Upper lobe of right lung (tissue), 1 donor: ENCODE measurements around the gene PCK1. TPM values are rescaled to one million over a fixed set of nuclear protein-coding genes. Genes with fewer than 3 reads are reported as not detected.

ENCODE experiments used
- ATAC-seq: fragments of 200-7000 bp; cut with Tn5 transposase; one replicate; pipeline ENCODE4 v1.9.1; 2020; ENCODE audit warnings: mild to moderate bottlenecking, moderate library complexity
- DNase-seq: peaks from one replicate; pipeline ENCODE4 v3.0.0-alpha.2; 2020
- H3K27ac ChIP-seq: fragments of 200-600 bp; one replicate; pipeline ENCODE4 v1.8.0; 2022
- H3K27me3 ChIP-seq: fragments of 200-600 bp; one replicate; pipeline ENCODE4 v1.8.0; 2022; ENCODE audit warnings: mild to moderate bottlenecking
- H3K36me3 ChIP-seq: fragments of 200-600 bp; one replicate; pipeline ENCODE4 v1.8.0; 2022
- H3K4me1 ChIP-seq: fragments of 200-600 bp; one replicate; pipeline ENCODE4 v1.8.0; 2022
- H3K4me3 ChIP-seq: fragments of 200-600 bp; one replicate; pipeline ENCODE4 v1.8.0; 2022; ENCODE audit warnings: mild to moderate bottlenecking
- H3K9me3 ChIP-seq: fragments of 200-600 bp; one replicate; pipeline ENCODE4 v1.8.0; 2022
- CTCF ChIP-seq: fragments of 200-600 bp; IDR thresholded peaks from one replicate; pipeline ENCODE4 v1.8.0; 2022; ENCODE audit warnings: antibody characterized with exemption
- intact Hi-C: fragments of 100-400 bp; cut with DNase I; formaldehyde crosslinking; loops from one replicate; pipeline ENCODE4 v1.11.0; 2022
- total RNA-seq: library from RNA; stranded (reverse); fragmentation: NEBNext Ultra II Directional; extraction: Animal tissue kit (Norgen Biotek cat#: 25700); gene quantifications from one replicate; pipeline ENCODE4 v1.2.1, GENCODE V29; 2021
- donor health status: DM: no; HTN: yes; CAD: no; lungs with severe emphysema.

Gene PCK1
- total RNA-seq, 1 donor from 2014 or later: 4.7 TPM

- no peak overlapping the region for H3K4me3 ChIP-seq
- intact Hi-C loops: no loop called here
- H3K27me3 ChIP-seq: peaks cover 46% of the 10 kb centered on the region
- TF ChIP-seq CTCF: no peak
- DNase-seq (no peak), ATAC-seq (no peak)
- H3K9me3 ChIP-seq: no peaks in the 10 kb centered on the region
- peaks cover 19% of the 10 kb centered on the region for H3K4me1 ChIP-seq
- no peak overlapping the region for H3K27ac ChIP-seq
- H3K36me3 ChIP-seq: no peaks in the 10 kb centered on the region
Observed at GRCh38 chr20:57578476-57579165, 17.7 kb downstream of the PCK1 start.

GRCh38 chr20:57579331-57579897, 18.5 kb downstream of the PCK1 start:
- Histone ChIP-seq H3K9me3 (no peaks in the 10 kb centered on the region), H3K4me3 (no peak overlapping the region), H3K27me3 (peaks cover 49% of the 10 kb centered on the region), H3K27ac (no peak overlapping the region), H3K4me1 (peaks cover 19% of the 10 kb centered on the region), H3K36me3 (no peaks in the 10 kb centered on the region)
- TF ChIP-seq CTCF: no peak
- ATAC-seq (no peak), DNase-seq (no peak)
- intact Hi-C loops: no loop called here

- TF ChIP-seq CTCF: no peak
- Histone ChIP-seq H3K27me3 (peaks cover 49% of the 10 kb centered on the region), H3K27ac (no peak overlapping the region), H3K36me3 (no peaks in the 10 kb centered on the region), H3K4me1 (peaks cover 19% of the 10 kb centered on the region), H3K9me3 (no peaks in the 10 kb centered on the region), H3K4me3 (no peak overlapping the region)
- no peak for ATAC-seq
- no peak for DNase-seq
- intact Hi-C loops: no loop called here
Observed at GRCh38 chr20:57579898-57580447, 19.1 kb downstream of the PCK1 start.

GRCh38 chr20:57580478-57581201, 19.7 kb downstream of the PCK1 start:
- no peak overlapping the region for H3K4me3 ChIP-seq
- intact Hi-C loops: no loop called here
- DNase-seq (no peak), ATAC-seq (no peak)
- H3K27me3 ChIP-seq: peaks cover 46% of the 10 kb centered on the region
- H3K9me3 ChIP-seq: no peaks in the 10 kb centered on the region
- peaks cover 19% of the 10 kb centered on the region for H3K4me1 ChIP-seq
- no peaks in the 10 kb centered on the region for H3K36me3 ChIP-seq
- H3K27ac ChIP-seq: no peak overlapping the region
- no peak for TF ChIP-seq CTCF

GRCh38 chr20:57581202-57582028, 20.5 kb downstream of the PCK1 start:
- Histone ChIP-seq H3K4me1 (peaks cover 19% of the 10 kb centered on the region), H3K4me3 (no peak overlapping the region), H3K9me3 (no peaks in the 10 kb centered on the region), H3K36me3 (no peaks in the 10 kb centered on the region), H3K27ac (peak overlapping the region; percentile 47), H3K27me3 (peaks cover 40% of the 10 kb centered on the region)
- TF ChIP-seq CTCF: no peak
- intact Hi-C loops: no loop called here
- DNase-seq (no peak), ATAC-seq (peak; percentile 79)
